HUES48 (cell line): Measurements from ENCODE around the gene PELI2.

Experiments used
- H3K27ac ChIP-seq: one replicate; pipeline ENCODE4 v1.7.0; 2013; ENCODE audit warnings: low read depth, low read length, inconsistent platforms
- H3K27me3 ChIP-seq: 2 replicates; pipeline ENCODE4 v1.6.1; 2013; ENCODE audit warnings: mild to moderate bottlenecking, low read length; ENCODE audit not compliant: control insufficient read depth, insufficient read depth
- H3K36me3 ChIP-seq: 2 replicates; pipeline ENCODE4 v1.6.1; 2013; ENCODE audit warnings: low read length; ENCODE audit not compliant: control insufficient read depth, insufficient read depth
- H3K4me1 ChIP-seq: 2 replicates; pipeline ENCODE4 v1.6.1; 2013; ENCODE audit warnings: mild to moderate bottlenecking, low read length; ENCODE audit not compliant: control insufficient read depth, insufficient read depth
- H3K4me3 ChIP-seq: 2 replicates; pipeline ENCODE4 v1.5.1; 2013; ENCODE audit warnings: mild to moderate bottlenecking, low read depth, low read length
- H3K9ac ChIP-seq: 2 replicates; pipeline ENCODE4 v1.6.1; 2013; ENCODE audit warnings: mild to moderate bottlenecking, low read depth, low read length, moderate library complexity
- H3K9me3 ChIP-seq: 2 replicates; pipeline ENCODE4 v1.6.1; 2013; ENCODE audit warnings: low read length; ENCODE audit not compliant: control insufficient read depth, insufficient read depth

The PELI2 gene

GRCh38 chr14:56219666-56220413 lies 101.6 kb downstream of the PELI2 start:
- Histone ChIP-seq H3K9me3 (no peaks in the 10 kb centered on the region), H3K4me1 (no peaks in the 10 kb centered on the region), H3K9ac (no peak overlapping the region), H3K27me3 (no peaks in the 10 kb centered on the region), H3K4me3 (no peak overlapping the region), H3K36me3 (no peaks in the 10 kb centered on the region), H3K27ac (no peak overlapping the region)

- Histone ChIP-seq H3K4me1 (no peaks in the 10 kb centered on the region), H3K27me3 (no peaks in the 10 kb centered on the region), H3K36me3 (no peaks in the 10 kb centered on the region), H3K9ac (no peak overlapping the region), H3K27ac (no peak overlapping the region), H3K4me3 (no peak overlapping the region), H3K9me3 (no peaks in the 10 kb centered on the region)
Measured at GRCh38 chr14:56221382-56222128, 103.3 kb downstream of the PELI2 start.

GRCh38 chr14:56224229-56224628 lies 106.0 kb downstream of the PELI2 start:
- Histone ChIP-seq H3K9me3 (peaks cover 7% of the 10 kb centered on the region), H3K9ac (no peak overlapping the region), H3K36me3 (no peaks in the 10 kb centered on the region), H3K27me3 (no peaks in the 10 kb centered on the region), H3K27ac (no peak overlapping the region), H3K4me1 (no peaks in the 10 kb centered on the region), H3K4me3 (no peak overlapping the region)

GRCh38 chr14:56224691-56225681 lies 106.8 kb downstream of the PELI2 start:
- Histone ChIP-seq H3K9me3 (peaks cover 7% of the 10 kb centered on the region), H3K9ac (no peak overlapping the region), H3K36me3 (no peaks in the 10 kb centered on the region), H3K27ac (no peak overlapping the region), H3K4me3 (no peak overlapping the region), H3K4me1 (no peaks in the 10 kb centered on the region), H3K27me3 (no peaks in the 10 kb centered on the region)

- no peaks in the 10 kb centered on the region for H3K36me3 ChIP-seq
- H3K4me1 ChIP-seq, result no peaks in the 10 kb centered on the region
- no peaks in the 10 kb centered on the region for H3K9me3 ChIP-seq
- no peak overlapping the region for H3K4me3 ChIP-seq
- H3K27ac ChIP-seq, result no peak overlapping the region
- H3K27me3 ChIP-seq, result no peaks in the 10 kb centered on the region
- no peak overlapping the region for H3K9ac ChIP-seq
Measured at GRCh38 chr14:56235388-56235787, 117.2 kb downstream of the PELI2 start.

- Histone ChIP-seq H3K36me3 (no peaks in the 10 kb centered on the region), H3K27ac (no peak overlapping the region), H3K27me3 (no peaks in the 10 kb centered on the region), H3K4me3 (no peak overlapping the region), H3K9me3 (no peaks in the 10 kb centered on the region), H3K9ac (no peak overlapping the region), H3K4me1 (no peaks in the 10 kb centered on the region)
Measured at GRCh38 chr14:56237398-56237797, 119.2 kb downstream of the PELI2 start.

GRCh38 chr14:56241461-56241860 lies 123.2 kb downstream of the PELI2 start:
- Histone ChIP-seq H3K9me3 (no peaks in the 10 kb centered on the region), H3K4me1 (no peaks in the 10 kb centered on the region), H3K36me3 (no peaks in the 10 kb centered on the region), H3K27ac (no peak overlapping the region), H3K9ac (no peak overlapping the region), H3K4me3 (no peak overlapping the region), H3K27me3 (no peaks in the 10 kb centered on the region)

GRCh38 chr14:56243110-56243509 lies 124.9 kb downstream of the PELI2 start:
- Histone ChIP-seq H3K9me3 (no peaks in the 10 kb centered on the region), H3K27me3 (no peaks in the 10 kb centered on the region), H3K4me3 (no peak overlapping the region), H3K36me3 (no peaks in the 10 kb centered on the region), H3K4me1 (no peaks in the 10 kb centered on the region), H3K9ac (no peak overlapping the region), H3K27ac (no peak overlapping the region)

- Histone ChIP-seq H3K9me3 (no peaks in the 10 kb centered on the region), H3K36me3 (no peaks in the 10 kb centered on the region), H3K27ac (no peak overlapping the region), H3K9ac (no peak overlapping the region), H3K27me3 (no peaks in the 10 kb centered on the region), H3K4me1 (no peaks in the 10 kb centered on the region), H3K4me3 (no peak overlapping the region)
Measured at GRCh38 chr14:56244138-56244789, 126.1 kb downstream of the PELI2 start.

GRCh38 chr14:56247495-56248200 lies 129.4 kb downstream of the PELI2 start:
- Histone ChIP-seq H3K4me3 (no peak overlapping the region), H3K9me3 (no peaks in the 10 kb centered on the region), H3K36me3 (no peaks in the 10 kb centered on the region), H3K27ac (no peak overlapping the region), H3K27me3 (no peaks in the 10 kb centered on the region), H3K9ac (no peak overlapping the region), H3K4me1 (no peaks in the 10 kb centered on the region)
